Endometrium (tissue), 2 donors: Measurements from ENCODE around the gene RACK1.

Experiments
- FAIRE-seq: peaks from 2 replicates; lab custom pipeline; 2012; peaks lifted over from hg19 to GRCh38; lab: Jason Lieb, UNC
- donor health status: control.
- donor health status: control.

The RACK1 gene

GRCh38 chr5:181259283-181259682 is 15.6 kb upstream of the RACK1 start:
- FAIRE-seq, result no peak

- no peak for FAIRE-seq
Observed at GRCh38 chr5:181258576-181258975, 14.9 kb upstream of the RACK1 start.

- FAIRE-seq, result no peak
Observed at GRCh38 chr5:181255836-181256578, 12.3 kb upstream of the RACK1 start.

GRCh38 chr5:181255276-181255675 is 11.6 kb upstream of the RACK1 start:
- FAIRE-seq, result no peak

GRCh38 chr5:181248277-181248676 is 4.6 kb upstream of the RACK1 start:
- FAIRE-seq, result no peak

- no peak for FAIRE-seq
Observed at GRCh38 chr5:181246276-181247049, 2.8 kb upstream of the RACK1 start.

- no peak for FAIRE-seq
Observed at GRCh38 chr5:181245427-181246275, 1.9 kb upstream of the RACK1 start.

- FAIRE-seq, result no peak
Observed at GRCh38 chr5:181243018-181243563, 615 bp downstream of the RACK1 start.

GRCh38 chr5:181242031-181242451 is 1.7 kb downstream of the RACK1 start:
- no peak for FAIRE-seq

GRCh38 chr5:181241393-181241975 is 2.2 kb downstream of the RACK1 start:
- no peak for FAIRE-seq

GRCh38 chr5:181239062-181239663 is 4.5 kb downstream of the RACK1 start:
- no peak for FAIRE-seq

- FAIRE-seq, result no peak
Observed at GRCh38 chr5:181237729-181238385, 5.8 kb downstream of the RACK1 start.

- no peak for FAIRE-seq
Observed at GRCh38 chr5:181236954-181237641, 6.6 kb downstream of the RACK1 start.

GRCh38 chr5:181236471-181236870 is 7.2 kb downstream of the RACK1 start:
- FAIRE-seq, result no peak

GRCh38 chr5:181235689-181236366 is 7.9 kb downstream of the RACK1 start:
- FAIRE-seq, result no peak

GRCh38 chr5:181235323-181235688 is 8.4 kb downstream of the RACK1 start:
- no peak for FAIRE-seq

- FAIRE-seq, result no peak
Observed at GRCh38 chr5:181234455-181235306, 9.0 kb downstream of the RACK1 start.

GRCh38 chr5:181233801-181234454 is 9.8 kb downstream of the RACK1 start:
- FAIRE-seq, result no peak
